CD14-positive monocyte (primary cell): ENCODE data around the gene TNRC6A. TPM values are rescaled to one million over a fixed set of nuclear protein-coding genes. Genes with fewer than 3 reads are reported as not detected.

Experiments used
- DNase-seq, 3 donors: peaks; one replicate each; pipeline ENCODE4 v3.0.0-alpha.2; 2011 to 2022
- H2AFZ ChIP-seq: 2 replicates; pipeline ENCODE4 v1.6.0; 2012; ENCODE audit warnings: mild to moderate bottlenecking, low read depth, low read length, inconsistent platforms; ENCODE audit not compliant: insufficient read depth, poor library complexity, severe bottlenecking
- H3K27ac ChIP-seq, 2 donors: 1 replicate in 1 of 2; 2 replicates in 1 of 2; pipeline ENCODE4 v1.5.1; 2012 to 2013; ENCODE audit warnings: low read length in 2 of 2, control low read depth in 1 of 2, inconsistent platforms in 1 of 2, low read depth in 1 of 2, mild to moderate bottlenecking in 1 of 2
- H3K27me3 ChIP-seq, 2 donors: one replicate each; pipeline versions ENCODE4 v1.6.0 to v1.6.1; 2011 to 2013; ENCODE audit warnings: low read length in 2 of 2; ENCODE audit not compliant: control insufficient read depth in 2 of 2, insufficient read depth in 2 of 2
- H3K36me3 ChIP-seq, 2 donors: replicated peaks in 1 of 2; 1 replicate in 1 of 2; 2 replicates in 1 of 2; pipeline versions ENCODE4 v1.5.1 to v1.6.1; 2012 to 2013; ENCODE audit warnings: low read length in 2 of 2, control low read depth in 1 of 2, inconsistent platforms in 1 of 2, mild to moderate bottlenecking in 1 of 2; ENCODE audit not compliant: insufficient read depth in 2 of 2, control insufficient read depth in 1 of 2
- H3K4me1 ChIP-seq, 2 donors: 1 replicate in 1 of 2; 2 replicates in 1 of 2; pipeline versions ENCODE4 v1.5.1 to v1.6.1; 2012 to 2013; ENCODE audit warnings: low read length in 2 of 2, control low read depth in 1 of 2, inconsistent platforms in 1 of 2, mild to moderate bottlenecking in 1 of 2, moderate library complexity in 1 of 2; ENCODE audit not compliant: insufficient read depth in 2 of 2, control insufficient read depth in 1 of 2
- H3K4me2 ChIP-seq: replicated peaks from 2 replicates; pipeline ENCODE3; 2012; ENCODE audit warnings: low read length, moderate library complexity, mild to moderate bottlenecking; ENCODE audit not compliant: poor library complexity, severe bottlenecking; ENCODE audit errors: extremely low read depth
- H3K4me3 ChIP-seq, 3 experiments: fragments of 200-600 bp in 1 of 3; sonication (generic) in 1 of 3; replicated peaks in 1 of 3; 1 replicate in 2 of 3; 2 replicates in 1 of 3; pipeline ENCODE4 v1.5.1; 2011 to 2013; ENCODE audit warnings: low read length in 3 of 3, mild to moderate bottlenecking in 3 of 3, control low read depth in 2 of 3, low read depth in 2 of 3, inconsistent platforms in 1 of 3, moderate library complexity in 1 of 3
- H3K79me2 ChIP-seq: 2 replicates; pipeline ENCODE4 v1.6.0; 2012; ENCODE audit warnings: mild to moderate bottlenecking, control low read depth, inconsistent platforms, low read length, moderate library complexity; ENCODE audit not compliant: insufficient read depth
- H3K9ac ChIP-seq: 2 replicates; pipeline ENCODE4 v1.6.0; 2017; ENCODE audit warnings: low read length, mild to moderate bottlenecking; ENCODE audit not compliant: insufficient read depth, poor library complexity, severe bottlenecking
- H3K9me3 ChIP-seq, 2 donors: replicated peaks in 1 of 2; 1 replicate in 1 of 2; 2 replicates in 1 of 2; pipeline versions ENCODE4 v1.5.1 to v1.6.1; 2012 to 2013; ENCODE audit warnings: low read length in 2 of 2, control low read depth in 1 of 2; ENCODE audit not compliant: control insufficient read depth in 1 of 2, insufficient read depth in 1 of 2
- H4K20me1 ChIP-seq: 2 replicates; pipeline ENCODE4 v1.6.0; 2012; ENCODE audit warnings: mild to moderate bottlenecking, low read length, control low read depth, moderate library complexity; ENCODE audit not compliant: insufficient read depth
- H3K27ac Mint-ChIP-seq, 7 donors: one replicate each; pipeline ENCODE4 v1.8.0; 2020; ENCODE audit warnings: mild to moderate bottlenecking in 7 of 7, mixed read lengths in 7 of 7, moderate library complexity in 6 of 7, inconsistent platforms in 2 of 7
- H3K27me3 Mint-ChIP-seq, 3 donors: one replicate each; pipeline ENCODE4 v1.8.0; 2021 to 2022; ENCODE audit warnings: low read depth in 3 of 3, mild to moderate bottlenecking in 3 of 3, mixed read lengths in 3 of 3, moderate library complexity in 3 of 3, inconsistent platforms in 1 of 3
- H3K36me3 Mint-ChIP-seq, 2 donors: one replicate each; pipeline ENCODE4 v1.8.0; 2020; ENCODE audit warnings: mixed read lengths in 2 of 2, inconsistent platforms in 1 of 2, mild to moderate bottlenecking in 1 of 2
- H3K4me1 Mint-ChIP-seq: one replicate; pipeline ENCODE4 v1.8.0; 2020; ENCODE audit warnings: mild to moderate bottlenecking, mixed read lengths
- H3K4me3 Mint-ChIP-seq, 2 donors: one replicate each; pipeline ENCODE4 v1.8.0; 2020; ENCODE audit warnings: mild to moderate bottlenecking in 2 of 2, mixed read lengths in 2 of 2, moderate library complexity in 1 of 2
- H3K9me3 Mint-ChIP-seq, 7 donors: one replicate each; pipeline ENCODE4 v1.8.0; 2020 to 2022; ENCODE audit warnings: mixed read lengths in 7 of 7, mild to moderate bottlenecking in 6 of 7, moderate library complexity in 6 of 7, inconsistent platforms in 2 of 7
- CTCF ChIP-seq: fragments of 200-600 bp; IDR thresholded peaks from one replicate; pipeline ENCODE4 v1.8.0; 2022; ENCODE audit warnings: antibody characterized with exemption, mild to moderate bottlenecking
- WGBS: methylation state at CpG from one replicate; pipeline ENCODE4 v1.1.5; 2013; ENCODE audit warnings: missing lambda C conversion rate; ENCODE audit not compliant: insufficient coverage; 5-methylcytosine and 5-hydroxymethylcytosine counted together
- intact Hi-C, 2 donors: fragments of 100-400 bp; cut with micrococcal nuclease; formaldehyde crosslinking; loops; one replicate each; pipeline versions ENCODE4 v1.15.0 to v1.15.1; 2023
- polyA plus RNA-seq, 3 donors: library from polyadenylated mRNA; depleted of rRNA in 1 of 3; unstranded in 2 of 3; stranded (reverse) in 1 of 3; fragments of 300-500 nt in 2 of 3; fragments of >200 nt in 1 of 3; fragmentation: Illumina TruSeq in 2 of 3; gene quantifications; 1 replicate in 2 of 3; 2 replicates in 1 of 3; pipeline ENCODE4 v1.2.3, GENCODE V29; 2012 to 2021

TNRC6A gene
- polyA plus RNA-seq, 3 donors = 3.3 to 36.1 (median 4.0) TPM

- Histone ChIP-seq H3K79me2 (peaks cover 100% of the 10 kb centered on the region), H3K4me3 (peak overlapping the region in 1 of 3 experiments; percentile 12), H3K9me3 (no peaks in the 10 kb centered on the region), H3K36me3 (peaks cover 6 to 22% of the 10 kb centered on the region in 2 donors), H3K27me3 (no peaks in the 10 kb centered on the region), H3K9ac (no peak overlapping the region), H3K4me1 (peaks cover 16 to 44% of the 10 kb centered on the region in 2 donors), H3K27ac (peak overlapping the region in 1 of 2 donors; percentile 48), H3K4me2 (peak overlapping the region; percentile 28), H4K20me1 (peaks cover 100% of the 10 kb centered on the region), H2AFZ (no peak overlapping the region)
- intact Hi-C loops = no loop called here
- Mint-ChIP-seq H3K27ac (peak overlapping the region in 4 of 7 donors; percentile 3 to 48 (median 22)), H3K36me3 (peaks cover 12 to 29% of the 10 kb centered on the region in 2 donors), H3K4me3 (no peak overlapping the region), H3K27me3 (no peaks in the 10 kb centered on the region), H3K4me1 (peaks cover 50% of the 10 kb centered on the region), H3K9me3 (no peaks in the 10 kb centered on the region)
- no CpG with 5 or more reads among the region's 3 CpGs for WGBS
- peak in 1 of 3 donors; percentile 26 for DNase-seq
- TF ChIP-seq CTCF = no peak
Observed at GRCh38 chr16:24737391-24737871, 8.0 kb downstream of the TNRC6A start.

- 97% methylated on average over 3 of the region's 5 CpGs for WGBS
Observed at GRCh38 chr16:24737916-24738594, 8.6 kb downstream of the TNRC6A start.

More at GRCh38 chr16:24737916-24738594, 8.6 kb downstream of the TNRC6A start:
- Histone ChIP-seq H3K27me3 (no peaks in the 10 kb centered on the region), H4K20me1 (peaks cover 100% of the 10 kb centered on the region), H3K9me3 (no peaks in the 10 kb centered on the region), H3K9ac (no peak overlapping the region), H3K36me3 (peaks cover 6 to 19% of the 10 kb centered on the region in 2 donors), H3K79me2 (peaks cover 100% of the 10 kb centered on the region), H3K4me3 (peak overlapping the region in 1 of 3 experiments; percentile 12), H3K4me2 (peak overlapping the region; percentile 28), H2AFZ (no peak overlapping the region), H3K4me1 (peaks cover 16 to 44% of the 10 kb centered on the region in 2 donors), H3K27ac (peak overlapping the region in 1 of 2 donors; percentile 2)
- TF ChIP-seq CTCF = no peak
- H3K36me3 Mint-ChIP-seq = peaks cover 8 to 27% of the 10 kb centered on the region in 2 donors
- H3K27ac Mint-ChIP-seq = peak overlapping the region in 6 of 7 donors; percentile 24 to 72 (median 58)
- peaks cover 50% of the 10 kb centered on the region for H3K4me1 Mint-ChIP-seq
- H3K27me3 Mint-ChIP-seq = no peaks in the 10 kb centered on the region
- no peaks in the 10 kb centered on the region for H3K9me3 Mint-ChIP-seq
- no peak overlapping the region for H3K4me3 Mint-ChIP-seq
- intact Hi-C loops = no loop called here
- no peak for DNase-seq
